GM19099 (cell line): ENCODE data around the gene ALKBH6.

Source experiments
- POLR2A ChIP-seq: IDR thresholded peaks from 3 replicates; pipeline ENCODE4 v1.6.1; 2011; ENCODE audit warnings: low read depth; ENCODE audit not compliant: insufficient read length; ENCODE audit errors: extremely low read depth

Gene ALKBH6

GRCh38 chr19:35986664-35987570 lies 27.1 kb downstream of the ALKBH6 start:
- no peak for TF ChIP-seq POLR2A

DNA sequence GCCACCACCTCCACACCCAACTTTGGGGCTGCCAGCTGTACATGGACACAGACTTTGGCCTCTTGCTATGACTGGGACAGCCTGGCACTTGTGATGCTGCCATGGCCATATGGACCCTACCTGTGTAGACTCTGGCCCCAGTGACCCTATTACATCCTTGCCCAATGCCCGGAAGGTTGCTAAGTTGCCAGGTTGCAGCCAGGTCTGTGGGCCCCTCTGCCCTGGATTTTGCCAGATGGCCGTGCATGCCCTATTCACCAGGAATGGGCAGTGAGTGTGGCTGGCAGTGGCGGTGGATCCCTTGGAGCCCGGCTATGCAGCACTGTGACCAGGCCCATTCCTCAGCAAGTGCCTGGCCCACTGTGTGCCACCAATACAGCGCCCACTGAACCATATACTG lies 27.9 kb downstream of the ALKBH6 start:
- TF ChIP-seq POLR2A = no peak

- no peak for TF ChIP-seq POLR2A
Observed at GRCh38 chr19:35983177-35983576, 30.8 kb downstream of the ALKBH6 start.

GRCh38 chr19:35978832-35979365 lies 35.1 kb downstream of the ALKBH6 start:
- TF ChIP-seq POLR2A = no peak

DNA sequence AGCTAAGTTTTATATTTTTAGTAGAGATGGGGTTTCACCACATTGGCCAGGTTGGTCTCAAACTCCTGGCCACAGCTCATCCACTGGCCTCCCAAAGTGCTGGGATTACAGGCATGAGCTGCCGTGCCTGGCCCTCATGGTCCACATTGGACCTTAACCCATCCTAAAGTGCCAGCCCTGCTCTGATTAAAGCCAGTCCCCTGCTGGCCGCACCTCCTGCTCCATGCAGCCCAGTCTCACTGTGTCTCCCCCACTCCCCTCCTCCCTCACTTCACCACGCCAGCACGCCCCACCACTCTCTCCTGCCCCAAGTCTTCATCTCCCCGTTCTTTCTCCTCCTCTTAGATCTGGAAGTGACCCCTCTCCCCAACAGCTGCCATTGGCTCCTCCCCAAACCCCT lies 35.7 kb downstream of the ALKBH6 start:
- TF ChIP-seq POLR2A = no peak

DNA sequence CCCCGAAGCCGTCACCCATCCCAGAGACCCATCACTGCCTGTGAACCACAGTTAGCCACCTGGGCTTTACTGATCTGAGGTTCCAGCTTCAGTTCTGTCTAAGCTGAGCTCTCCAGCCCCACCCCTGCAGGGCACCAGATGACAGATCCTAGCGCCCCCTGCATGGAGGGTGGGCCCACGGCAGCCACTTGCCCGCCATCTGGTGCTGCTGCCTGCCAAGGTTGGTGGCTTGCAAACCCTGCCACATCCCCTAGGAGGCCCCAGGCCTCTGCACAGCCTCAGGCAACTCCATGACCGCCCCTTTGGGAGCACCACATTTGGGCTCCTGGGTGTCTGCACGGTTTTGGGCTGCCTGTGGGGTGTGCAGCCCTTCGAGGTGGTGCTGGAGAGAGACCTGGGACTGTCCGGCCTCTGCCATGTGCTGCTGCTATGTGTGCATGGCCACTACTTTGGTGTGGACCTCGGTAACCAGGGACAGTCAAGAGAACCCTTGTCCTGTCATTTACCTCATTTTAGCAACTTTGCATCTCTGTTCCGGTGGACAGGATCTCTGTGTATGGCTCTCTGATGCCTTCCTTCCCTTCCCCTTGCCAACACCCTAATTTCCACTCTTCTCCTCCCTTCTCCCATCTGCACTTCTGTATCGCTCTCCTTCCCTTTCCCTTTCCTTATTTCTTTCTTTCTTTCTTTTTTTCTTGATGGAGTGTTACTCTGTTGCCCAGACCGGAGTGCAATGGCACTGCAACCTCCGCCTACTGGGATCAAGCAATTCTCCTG lies 36.4 kb downstream of the ALKBH6 start:
- TF ChIP-seq POLR2A = no peak

GRCh38 chr19:35975608-35976214 lies 38.3 kb downstream of the ALKBH6 start:
- TF ChIP-seq POLR2A = no peak

- no peak for TF ChIP-seq POLR2A
Observed at GRCh38 chr19:35973487-35973886, 40.5 kb downstream of the ALKBH6 start.

GRCh38 chr19:35966771-35967170 lies 47.2 kb downstream of the ALKBH6 start:
- TF ChIP-seq POLR2A = no peak

GRCh38 chr19:35963514-35963913 lies 50.5 kb downstream of the ALKBH6 start:
- no peak for TF ChIP-seq POLR2A

DNA sequence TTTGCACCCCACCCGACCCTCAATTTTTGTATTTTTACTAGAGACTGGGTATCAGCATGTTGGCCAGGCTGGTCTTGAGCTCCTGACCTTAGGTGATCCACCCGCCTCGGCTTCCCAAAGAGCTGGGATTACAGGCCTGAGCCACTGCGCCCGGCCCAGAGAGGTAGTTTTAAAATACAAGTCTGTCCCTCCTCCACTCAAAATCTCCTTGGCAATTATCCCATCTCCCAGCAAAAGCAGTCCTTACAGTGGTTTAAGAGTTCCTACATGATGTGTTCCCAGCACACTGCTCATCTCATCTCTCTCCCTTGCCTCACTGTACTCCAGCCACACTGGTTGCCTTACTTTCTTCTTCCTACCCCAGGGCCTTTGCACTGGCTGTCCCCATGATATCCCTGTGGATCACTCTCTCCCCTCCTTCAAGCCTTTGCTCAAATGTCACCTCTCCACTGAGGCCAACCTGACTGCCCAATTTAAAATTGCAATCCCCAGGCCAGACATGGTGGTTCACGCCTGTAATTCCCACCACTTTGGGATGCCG lies 53.5 kb downstream of the ALKBH6 start:
- no peak for TF ChIP-seq POLR2A

DNA sequence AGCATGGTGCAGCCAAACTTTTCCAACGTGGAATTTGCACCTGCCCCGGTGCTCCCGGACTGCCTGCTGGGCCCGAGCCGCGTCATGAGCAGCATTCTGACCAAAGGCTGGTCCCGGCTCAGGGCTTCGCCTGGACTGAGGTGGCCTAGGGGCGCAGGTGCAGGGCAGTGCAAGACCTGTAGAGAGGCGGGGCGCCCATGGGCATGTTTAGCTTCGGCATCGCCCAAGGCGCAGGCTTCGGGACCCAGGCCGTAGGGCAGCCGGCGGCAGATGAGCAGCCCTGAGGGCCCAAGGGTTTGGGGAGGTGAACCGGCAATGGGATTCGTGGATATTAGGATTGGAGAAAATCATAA lies 54.1 kb downstream of the ALKBH6 start:
- TF ChIP-seq POLR2A = no peak
